Measurements from ENCODE around the gene BNIP3.
A peak's percentile ranks its signal among the peaks of the same experiment; 100 is the strongest.

BNIP3 gene

GRCh38 chr10:131979821-131980270 is 1.9 kb downstream of the BNIP3 start:
- Histone ChIP-seq H3K27me3 (replicated peaks; ENCODE audit: control insufficient read depth, insufficient read depth, low read length) (no peaks in the 10 kb centered on the region), H3K36me3 (ENCODE audit: control insufficient read depth, insufficient read depth, low read length) (no peaks in the 10 kb centered on the region), H3K4me3 (replicated peaks; ENCODE audit: low read depth, low read length) (peak overlapping the region; percentile 86)
- no peak for TF ChIP-seq CTCF (IDR thresholded peaks at IDR 0.05; ENCODE audit: insufficient read depth, low read length, poor library complexity, severe bottlenecking)
- DNase-seq (ENCODE audit: extremely low read depth, insufficient read length): no peak

DNA sequence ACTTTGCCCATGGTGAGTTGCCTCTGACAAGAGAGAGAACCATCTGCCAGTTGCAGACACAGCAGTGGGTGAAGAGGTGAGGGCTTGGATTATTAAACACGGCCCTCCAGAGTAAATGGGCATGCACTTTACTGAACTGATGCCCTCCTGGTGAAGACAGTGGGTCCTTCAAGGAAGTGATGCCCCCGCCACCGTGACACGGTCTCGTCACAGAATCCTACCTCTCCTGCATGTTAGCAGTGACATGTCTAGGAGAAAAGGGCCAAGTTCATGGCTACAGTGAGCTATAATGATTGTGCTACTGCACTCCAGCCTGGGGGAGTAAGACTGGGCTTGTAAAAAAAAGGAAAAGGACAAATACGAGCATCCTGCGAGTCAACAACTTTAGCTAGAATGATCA is 2.4 kb downstream of the BNIP3 start:
- Histone ChIP-seq H3K27me3 (replicated peaks; ENCODE audit: control insufficient read depth, insufficient read depth, low read length) (no peaks in the 10 kb centered on the region), H3K36me3 (ENCODE audit: control insufficient read depth, insufficient read depth, low read length) (no peaks in the 10 kb centered on the region), H3K4me3 (replicated peaks; ENCODE audit: low read depth, low read length) (peak overlapping the region; percentile 86)
- DNase-seq (ENCODE audit: extremely low read depth, insufficient read length): no peak
- no peak for TF ChIP-seq CTCF (IDR thresholded peaks at IDR 0.05; ENCODE audit: insufficient read depth, low read length, poor library complexity, severe bottlenecking)

DNA sequence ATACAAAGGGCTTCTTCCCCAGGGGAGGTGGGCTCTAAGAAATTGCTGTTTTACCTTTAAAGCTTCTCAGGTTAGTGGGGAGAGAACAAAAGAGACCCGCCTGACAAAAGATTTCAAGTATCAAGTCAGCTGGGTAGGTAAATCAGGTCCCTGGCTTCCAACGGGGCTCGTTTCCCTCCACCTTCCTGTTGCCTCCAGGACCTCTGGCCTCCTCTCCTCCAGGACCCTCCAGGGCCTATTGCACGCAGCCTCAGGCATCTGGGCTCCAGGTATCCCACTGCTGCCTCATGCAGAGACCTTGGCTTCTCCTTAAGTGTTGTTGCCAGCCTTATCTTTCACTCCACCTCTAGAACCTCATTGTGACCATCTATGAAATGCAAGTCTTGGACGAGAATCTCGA is 2.9 kb downstream of the BNIP3 start:
- TF ChIP-seq CTCF (IDR thresholded peaks at IDR 0.05; ENCODE audit: insufficient read depth, low read length, poor library complexity, severe bottlenecking): no peak
- Histone ChIP-seq H3K36me3 (ENCODE audit: control insufficient read depth, insufficient read depth, low read length) (0 out of 2 replicates have a peak, but pooled peaks cover 1% of the 10 kb centered on the region), H3K4me3 (replicated peaks; ENCODE audit: low read depth, low read length) (no peak overlapping the region), H3K27me3 (replicated peaks; ENCODE audit: control insufficient read depth, insufficient read depth, low read length) (no peaks in the 10 kb centered on the region)
- no peak for DNase-seq (ENCODE audit: extremely low read depth, insufficient read length)

DNA sequence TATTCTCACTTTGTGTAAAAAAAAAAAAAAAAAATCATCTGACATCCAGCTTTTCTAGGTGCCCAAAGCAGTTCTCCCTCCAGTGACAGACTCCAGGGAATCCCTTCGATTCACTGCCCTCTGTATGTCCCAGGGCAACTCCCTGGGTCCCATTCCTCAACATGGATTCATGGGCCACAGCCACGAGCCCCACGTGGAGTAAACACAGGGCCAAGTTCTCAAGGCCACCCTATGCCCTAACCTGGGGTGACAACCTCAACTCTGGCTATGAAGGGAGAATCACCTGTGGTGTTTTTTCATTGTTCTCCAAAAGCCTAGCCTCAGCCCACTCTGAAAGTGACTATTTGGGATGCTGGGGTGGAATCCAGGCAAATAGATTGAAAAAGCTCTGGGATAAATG is 3.4 kb downstream of the BNIP3 start:
- DNase-seq (ENCODE audit: extremely low read depth, insufficient read length): no peak
- no peak for TF ChIP-seq CTCF (IDR thresholded peaks at IDR 0.05; ENCODE audit: insufficient read depth, low read length, poor library complexity, severe bottlenecking)
- Histone ChIP-seq H3K4me3 (replicated peaks; ENCODE audit: low read depth, low read length) (no peak overlapping the region), H3K36me3 (ENCODE audit: control insufficient read depth, insufficient read depth, low read length) (peaks cover 2% of the 10 kb centered on the region), H3K27me3 (replicated peaks; ENCODE audit: control insufficient read depth, insufficient read depth, low read length) (no peaks in the 10 kb centered on the region)

DNA sequence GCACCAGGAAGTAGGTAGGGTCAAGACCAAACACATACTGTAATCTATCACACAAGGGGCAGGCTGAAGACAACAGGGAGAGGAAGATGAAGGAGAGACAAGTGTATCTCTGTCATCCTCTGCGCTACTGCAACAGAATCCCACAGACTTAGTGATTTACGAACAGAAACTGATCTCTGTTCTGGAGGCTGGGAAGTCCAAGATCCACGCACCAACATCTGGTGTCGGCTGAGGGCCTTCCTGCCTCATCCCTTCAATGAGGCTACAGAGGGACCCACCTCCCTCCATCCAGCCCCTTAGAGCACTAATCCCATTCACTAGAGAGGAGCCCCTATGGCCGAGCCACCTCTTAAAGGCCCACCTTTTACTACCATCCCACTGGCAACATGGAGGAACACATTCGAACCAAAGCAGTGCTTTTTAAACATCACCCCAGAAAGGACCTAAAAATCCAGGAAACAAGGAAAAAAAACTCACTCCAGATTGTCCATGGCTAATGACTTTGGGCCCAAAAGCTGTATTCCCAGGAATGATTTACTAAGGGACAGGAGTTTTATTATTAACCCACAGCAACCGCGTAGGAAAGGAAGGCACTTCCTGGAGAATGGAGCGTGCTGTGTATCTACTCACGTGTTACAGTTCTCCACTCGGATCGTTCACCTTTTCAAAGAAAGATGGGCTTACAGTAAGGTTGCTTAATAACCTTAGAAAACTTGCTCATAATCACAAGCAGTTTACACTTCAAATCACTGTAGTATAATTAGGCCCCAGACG is 4.2 kb downstream of the BNIP3 start:
- TF ChIP-seq CTCF (IDR thresholded peaks at IDR 0.05; ENCODE audit: insufficient read depth, low read length, poor library complexity, severe bottlenecking): no peak
- no peak overlapping the region for H3K4me3 ChIP-seq (replicated peaks; ENCODE audit: low read depth, low read length)
- no peak for DNase-seq (ENCODE audit: extremely low read depth, insufficient read length)

More for the DNA sequence above, 4.2 kb downstream of the BNIP3 start:
- Histone ChIP-seq H3K27me3 (replicated peaks; ENCODE audit: control insufficient read depth, insufficient read depth, low read length) (no peaks in the 10 kb centered on the region), H3K36me3 (ENCODE audit: control insufficient read depth, insufficient read depth, low read length) (peaks cover 2% of the 10 kb centered on the region)

Data from GM06990 (cell line).